SK-N-SH (cell line): ENCODE results near the gene SERPIND1. TPM values are rescaled to one million over a fixed set of nuclear protein-coding genes. Genes with fewer than 3 reads are reported as not detected.

Experiments used
- CTCF ChIA-PET: fragments of 300-600, 350-600 bp; formaldehyde crosslinking; extraction: SDS; loops from one replicate; lab custom pipeline; 2021; lab: Yijun Ruan, JAX
- POLR2A ChIA-PET: fragments of 350-600 bp; sonication (Branson Sonifier 250); formaldehyde crosslinking; extraction: SDS; loops from one replicate; lab custom pipeline; 2020; ENCODE audit warnings: antibody characterized with exemption, inconsistent platforms; lab: Yijun Ruan, JAX
- DNase-seq: peaks from one replicate; pipeline ENCODE4 v3.0.0; 2012
- H2AFZ ChIP-seq: fragments of 200-600 bp; sonication (generic); 2 replicates; pipeline ENCODE4 v1.8.1; 2016; ENCODE audit warnings: antibody characterized with exemption, mild to moderate bottlenecking, low read depth
- H3F3A ChIP-seq: fragments of 200-600 bp; sonication (generic); replicated peaks from 2 replicates; pipeline ENCODE3; 2016; ENCODE audit warnings: antibody characterized with exemption, mild to moderate bottlenecking; ENCODE audit not compliant: insufficient read depth
- H3K27ac ChIP-seq, 2 experiments: fragments of 200-500 bp in 1 of 2; fragments of 200-600 bp in 1 of 2; sonication (Bioruptor generic) in 1 of 2; sonication (generic), shearing (Covaris generic) in 1 of 2; 2 replicates each; pipeline versions ENCODE4 v1.5.1 to v1.6.1; 2014 to 2016; ENCODE audit warnings: low read depth in 2 of 2, inconsistent platforms in 1 of 2, low read length in 1 of 2, mild to moderate bottlenecking in 1 of 2, mixed read lengths in 1 of 2
- H3K27me3 ChIP-seq: fragments of 200-600 bp; sonication (generic), shearing (Covaris generic); 2 replicates; pipeline ENCODE4 v1.6.1; 2016; ENCODE audit warnings: mixed run types; ENCODE audit not compliant: insufficient read depth
- H3K36me3 ChIP-seq, 2 experiments: fragments of 200-500 bp in 1 of 2; fragments of 200-600 bp in 1 of 2; sonication (Bioruptor generic) in 1 of 2; sonication (generic) in 1 of 2; replicated peaks in 1 of 2; 2 replicates each; pipeline versions ENCODE3 to v1.5.1; 2014 to 2016; ENCODE audit warnings: low read length in 1 of 2, mild to moderate bottlenecking in 1 of 2; ENCODE audit not compliant: insufficient read depth in 2 of 2, control insufficient read depth in 1 of 2
- H3K4me1 ChIP-seq, 2 experiments: fragments of 200-500 bp in 1 of 2; fragments of 200-600 bp in 1 of 2; sonication (Bioruptor generic) in 1 of 2; sonication (generic), shearing (Covaris generic) in 1 of 2; 2 replicates each; pipeline versions ENCODE4 v1.5.1 to v1.6.1; 2014 to 2016; ENCODE audit warnings: low read depth in 1 of 2, low read length in 1 of 2, mixed run types in 1 of 2; ENCODE audit not compliant: insufficient read depth in 2 of 2, control insufficient read depth in 1 of 2
- H3K4me2 ChIP-seq: fragments of 200-600 bp; sonication (generic), shearing (Covaris generic); 2 replicates; pipeline ENCODE4 v1.6.1; 2017; ENCODE audit warnings: mixed run types
- H3K4me3 ChIP-seq, 2 experiments: fragments of 200-500 bp in 1 of 2; fragments of 200-600 bp in 1 of 2; sonication (Bioruptor generic) in 1 of 2; sonication (generic), shearing (Covaris generic) in 1 of 2; 2 replicates each; pipeline versions ENCODE4 v1.5.1 to v1.8.1; 2014 to 2016; ENCODE audit warnings: low read depth in 2 of 2, inconsistent platforms in 1 of 2, low read length in 1 of 2, mild to moderate bottlenecking in 1 of 2, mixed read lengths in 1 of 2, moderate library complexity in 1 of 2
- H3K79me2 ChIP-seq: fragments of 200-600 bp; sonication (generic); 2 replicates; pipeline ENCODE4 v1.8.1; 2017; ENCODE audit warnings: mild to moderate bottlenecking; ENCODE audit not compliant: insufficient read depth
- H3K9ac ChIP-seq: fragments of 200-600 bp; sonication (generic); 2 replicates; pipeline ENCODE4 v1.6.1; 2017; ENCODE audit warnings: mixed run types
- H3K9me2 ChIP-seq: fragments of 200-600 bp; sonication (generic); 2 replicates; pipeline ENCODE4 v1.6.1; 2017; ENCODE audit warnings: mixed run types
- H3K9me3 ChIP-seq: fragments of 200-600 bp; sonication (generic); 2 replicates; pipeline ENCODE4 v1.6.1; 2017; ENCODE audit warnings: mixed run types, mild to moderate bottlenecking, moderate library complexity
- H4K20me1 ChIP-seq: fragments of 200-600 bp; sonication (generic); 2 replicates; pipeline ENCODE4 v1.6.1; 2017; ENCODE audit warnings: mild to moderate bottlenecking, mixed run types; ENCODE audit not compliant: insufficient read depth
- EP300 ChIP-seq, 2 experiments: IDR thresholded peaks; 2 replicates each; pipeline versions ENCODE4 v1.4.0 to v1.6.1; 2012; ENCODE audit warnings: borderline replicate concordance in 1 of 2, low read depth in 1 of 2, low read length in 1 of 2
- FOXJ3 ChIP-seq: sonication (generic); formaldehyde crosslinking; IDR thresholded peaks from 2 replicates; pipeline ENCODE4 v1.5.1; 2020; ENCODE audit warnings: mild to moderate bottlenecking, missing genetic modification reagents
- JUND ChIP-seq: IDR thresholded peaks from 2 replicates; pipeline ENCODE4 v1.4.0; 2012
- POLR2AphosphoS5 ChIP-seq: IDR thresholded peaks from 2 replicates; pipeline ENCODE4 v1.6.1; 2012; ENCODE audit warnings: low read depth, low read length
- RAD21 ChIP-seq: IDR thresholded peaks from 2 replicates; pipeline ENCODE4 v1.6.1; 2012; ENCODE audit warnings: mild to moderate bottlenecking, low read length
- RFX5 ChIP-seq: IDR thresholded peaks from 2 replicates; pipeline ENCODE4 v1.6.1; 2012; ENCODE audit warnings: mild to moderate bottlenecking, improper control_type of control experiment, low read length
- WGBS: methylation state at CpG from one replicate; pipeline ENCODE4 v1.1.6; 2017; ENCODE audit warnings: low lambda C conversion rate; 5-methylcytosine and 5-hydroxymethylcytosine counted together
- polyA plus RNA-seq, 3 experiments: library from polyadenylated mRNA; depleted of rRNA; stranded (reverse); fragments of >200 nt; gene quantifications; 2 replicates each; pipeline ENCODE4 v1.2.3, GENCODE V29; 2012
- TF ChIP-seq, protein P1 (sequence below): fragments of 150-350 bp; IDR thresholded peaks from 2 replicates; pipeline ENCODE4 v1.6.1; 2017; ENCODE audit warnings: antibody characterized with exemption, low read length, low read depth, borderline replicate concordance
- TF ChIP-seq, protein P2 (sequence below): fragments of 200-600 bp; sonication (generic); IDR thresholded peaks from 2 replicates; pipeline ENCODE4 v1.6.1; 2017; ENCODE audit warnings: antibody characterized with exemption, mild to moderate bottlenecking, moderate library complexity
- TF ChIP-seq, protein P3 (sequence below): IDR thresholded peaks from 2 replicates; pipeline ENCODE4 v1.4.0; 2012; ENCODE audit warnings: low read depth, borderline replicate concordance

The SERPIND1 gene
- polyA plus RNA-seq, 1 of the 3 experiments (the other 2 are of a cell fraction): not detected

DNA sequence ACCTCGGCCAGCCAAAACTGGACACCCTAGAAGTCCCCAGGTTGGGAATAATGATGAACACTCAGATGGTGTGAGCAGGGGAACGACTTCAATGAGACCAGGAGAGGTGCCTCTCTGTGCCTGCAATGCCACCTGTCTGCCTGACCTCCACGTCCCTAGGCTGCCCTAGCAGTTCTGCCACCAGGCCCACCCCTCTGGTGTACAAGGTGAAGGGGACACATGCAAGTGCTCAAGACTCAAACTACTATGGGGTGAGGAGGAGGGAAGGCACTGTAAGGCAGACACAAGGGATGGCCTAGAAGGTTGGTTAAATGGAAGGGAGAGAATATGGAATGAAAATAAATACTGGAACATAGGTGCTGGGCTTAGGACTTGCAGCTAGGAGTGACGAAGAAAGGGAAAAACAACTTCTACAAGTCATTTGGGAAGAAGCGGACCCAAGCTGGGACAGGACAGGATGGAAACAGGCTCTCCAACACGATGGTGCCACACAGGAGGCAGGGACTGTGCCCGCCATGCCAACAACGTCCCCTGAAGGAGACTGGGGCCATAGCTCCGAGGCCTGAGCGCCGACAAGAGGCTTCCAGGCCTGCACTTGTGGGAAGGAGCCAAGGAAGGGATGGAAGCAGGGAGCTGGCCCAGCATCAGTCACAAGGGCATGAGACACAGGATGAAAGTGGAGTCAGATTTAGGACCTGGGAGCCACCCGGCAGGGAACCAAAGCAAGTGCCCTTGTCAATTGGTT is 18.5 kb downstream of the SERPIND1 start (continued):
- TF ChIP-seq, protein P1, sequence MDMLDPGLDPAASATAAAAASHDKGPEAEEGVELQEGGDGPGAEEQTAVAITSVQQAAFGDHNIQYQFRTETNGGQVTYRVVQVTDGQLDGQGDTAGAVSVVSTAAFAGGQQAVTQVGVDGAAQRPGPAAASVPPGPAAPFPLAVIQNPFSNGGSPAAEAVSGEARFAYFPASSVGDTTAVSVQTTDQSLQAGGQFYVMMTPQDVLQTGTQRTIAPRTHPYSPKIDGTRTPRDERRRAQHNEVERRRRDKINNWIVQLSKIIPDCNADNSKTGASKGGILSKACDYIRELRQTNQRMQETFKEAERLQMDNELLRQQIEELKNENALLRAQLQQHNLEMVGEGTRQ: no peak
- TF ChIP-seq FOXJ3 (CRISPR knock-in tag) (no peak), RFX5 (no peak), JUND (no peak)

DNA sequence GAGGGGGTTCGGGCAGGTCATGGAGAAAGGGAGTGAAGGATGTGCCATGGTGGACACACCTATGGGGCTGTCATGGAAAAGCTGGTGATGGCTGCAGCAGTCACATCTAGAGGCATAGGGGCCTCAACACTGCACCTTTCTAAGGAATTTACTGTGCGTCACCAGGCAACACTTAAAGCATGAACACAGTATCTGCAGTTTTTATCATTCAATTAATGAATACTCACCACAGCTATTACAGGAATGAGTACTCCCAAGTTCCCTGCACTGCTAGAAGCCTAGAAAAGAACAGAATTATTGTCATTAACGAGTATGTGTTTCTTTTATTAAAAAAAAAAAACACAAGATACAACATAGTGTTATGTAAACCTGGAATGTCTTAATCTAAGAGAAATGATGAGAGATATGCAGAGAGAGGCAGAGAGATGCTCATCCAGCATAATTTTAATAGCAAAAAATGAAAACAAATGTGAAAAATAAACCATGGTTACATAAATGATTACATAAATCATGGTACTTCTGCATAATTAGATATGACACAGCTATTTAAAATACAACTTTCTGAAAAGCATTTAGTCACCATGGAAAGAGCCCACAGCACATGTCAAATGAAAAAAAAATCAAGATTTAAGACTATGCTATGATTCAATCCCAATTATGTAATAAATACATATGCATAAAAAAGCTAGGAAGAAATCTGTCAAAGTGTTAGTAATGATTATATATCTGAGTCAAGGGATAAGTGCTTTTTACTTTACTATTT is 19.2 kb downstream of the SERPIND1 start:
- no peak overlapping the region for H3K4me3 ChIP-seq
- ChIA-PET CTCF (interaction anchor here (0.8 to 1.8 kb wide), 3 partner anchors 9 to 76 kb away, joined by 3 to 16 read pairs (median 10); no protein-coding TSS in a partner anchor), POLR2A (no interaction called here)
- H3K9me2 ChIP-seq: no peaks in the 10 kb centered on the region
- H3K27me3 ChIP-seq: no peaks in the 10 kb centered on the region
- no peaks in the 10 kb centered on the region for H3K9me3 ChIP-seq
- H3K27ac ChIP-seq: peak overlapping the region in 1 of 2 experiments; percentile 63; a peak in 2 of 4 replicates
- TF ChIP-seq EP300 (IDR thresholded peaks at IDR 0.05; ENCODE audit: borderline replicate concordance in 1 of 2, low read depth in 1 of 2, low read length in 1 of 2) (no peak), RAD21 (no peak), POLR2AphosphoS5 (no peak)
- 86% methylated on average over 3 of the region's 3 CpGs for WGBS
- H3K4me1 ChIP-seq: peaks cover 0 to 1% of the 10 kb centered on the region in 2 experiments; a peak in 1 of 4 replicates
- peaks cover 6 to 51% of the 10 kb centered on the region in 2 experiments for H3K36me3 ChIP-seq
- H2AFZ ChIP-seq: no peak overlapping the region
- no peaks in the 10 kb centered on the region; the same call in 1 of the 2 replicates for H3K79me2 ChIP-seq
- DNase-seq: no peak
- H3K9ac ChIP-seq: no peak overlapping the region
- H3K4me2 ChIP-seq: no peak overlapping the region
- H4K20me1 ChIP-seq: no peaks in the 10 kb centered on the region
- no peaks in the 10 kb centered on the region for H3F3A ChIP-seq

DNA sequence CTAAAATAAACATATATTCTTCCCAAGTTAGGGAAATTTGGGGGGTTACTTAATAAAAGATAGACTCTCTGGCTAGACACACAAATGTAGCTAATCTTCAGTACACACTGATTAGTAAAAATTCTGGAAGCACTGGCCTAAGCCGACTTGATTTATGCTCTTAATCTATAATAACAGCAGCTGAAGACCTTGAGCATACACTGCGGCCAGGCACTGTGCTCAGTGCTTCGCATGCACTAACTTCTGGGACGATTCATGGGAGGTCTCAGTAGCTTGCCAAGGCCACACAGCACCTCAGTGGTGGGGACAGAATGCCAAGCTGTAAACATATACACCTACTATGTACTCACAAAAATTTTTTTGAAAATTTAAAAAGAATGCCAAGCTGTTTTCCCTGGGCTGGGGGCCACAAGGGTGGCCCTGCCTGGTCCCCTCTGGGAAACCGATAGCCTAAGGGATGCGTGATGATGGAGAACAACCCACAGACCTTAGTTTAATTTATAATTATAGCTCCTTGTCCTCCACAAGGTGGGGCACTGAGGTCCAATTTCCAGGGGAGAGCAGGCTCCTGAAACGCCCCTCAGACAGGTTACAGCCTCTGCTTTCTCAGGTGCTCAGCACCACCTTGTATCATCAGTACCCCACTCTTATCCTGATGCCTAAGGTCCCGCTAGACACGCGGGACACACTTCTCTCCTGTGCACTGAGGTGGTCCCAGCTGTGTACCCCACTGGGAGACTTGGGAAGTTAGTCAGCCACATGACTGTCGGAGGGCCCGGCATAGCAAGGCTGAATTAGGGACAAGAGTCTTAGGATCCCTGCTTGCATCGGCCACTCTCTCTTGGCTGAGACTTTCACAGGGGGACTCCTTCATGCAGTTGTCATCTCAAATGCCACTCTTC is 20.1 kb downstream of the SERPIND1 start:
- TF ChIP-seq, protein P2, sequence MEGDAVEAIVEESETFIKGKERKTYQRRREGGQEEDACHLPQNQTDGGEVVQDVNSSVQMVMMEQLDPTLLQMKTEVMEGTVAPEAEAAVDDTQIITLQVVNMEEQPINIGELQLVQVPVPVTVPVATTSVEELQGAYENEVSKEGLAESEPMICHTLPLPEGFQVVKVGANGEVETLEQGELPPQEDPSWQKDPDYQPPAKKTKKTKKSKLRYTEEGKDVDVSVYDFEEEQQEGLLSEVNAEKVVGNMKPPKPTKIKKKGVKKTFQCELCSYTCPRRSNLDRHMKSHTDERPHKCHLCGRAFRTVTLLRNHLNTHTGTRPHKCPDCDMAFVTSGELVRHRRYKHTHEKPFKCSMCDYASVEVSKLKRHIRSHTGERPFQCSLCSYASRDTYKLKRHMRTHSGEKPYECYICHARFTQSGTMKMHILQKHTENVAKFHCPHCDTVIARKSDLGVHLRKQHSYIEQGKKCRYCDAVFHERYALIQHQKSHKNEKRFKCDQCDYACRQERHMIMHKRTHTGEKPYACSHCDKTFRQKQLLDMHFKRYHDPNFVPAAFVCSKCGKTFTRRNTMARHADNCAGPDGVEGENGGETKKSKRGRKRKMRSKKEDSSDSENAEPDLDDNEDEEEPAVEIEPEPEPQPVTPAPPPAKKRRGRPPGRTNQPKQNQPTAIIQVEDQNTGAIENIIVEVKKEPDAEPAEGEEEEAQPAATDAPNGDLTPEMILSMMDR: no peak
- TF ChIP-seq EP300 (IDR thresholded peaks at IDR 0.05; ENCODE audit: borderline replicate concordance in 1 of 2, low read depth in 1 of 2, low read length in 1 of 2): no peak
- TF ChIP-seq, protein P3, sequence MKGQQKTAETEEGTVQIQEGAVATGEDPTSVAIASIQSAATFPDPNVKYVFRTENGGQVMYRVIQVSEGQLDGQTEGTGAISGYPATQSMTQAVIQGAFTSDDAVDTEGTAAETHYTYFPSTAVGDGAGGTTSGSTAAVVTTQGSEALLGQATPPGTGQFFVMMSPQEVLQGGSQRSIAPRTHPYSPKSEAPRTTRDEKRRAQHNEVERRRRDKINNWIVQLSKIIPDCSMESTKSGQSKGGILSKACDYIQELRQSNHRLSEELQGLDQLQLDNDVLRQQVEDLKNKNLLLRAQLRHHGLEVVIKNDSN: no peak
- no peak for DNase-seq
- H3K36me3 ChIP-seq: peaks cover 6 to 51% of the 10 kb centered on the region in 2 experiments
- 80% methylated on average over 7 of the region's 13 CpGs for WGBS
- no peaks in the 10 kb centered on the region for H3K27me3 ChIP-seq
- CTCF ChIA-PET: interaction anchor here (0.8 to 1.8 kb wide), 3 partner anchors 9 to 75 kb away, joined by 3 to 16 read pairs (median 10); no protein-coding TSS in a partner anchor
- POLR2A ChIA-PET: no interaction called here
- H2AFZ ChIP-seq: no peak overlapping the region
- no peaks in the 10 kb centered on the region; the same call in 1 of the 2 replicates for H3K79me2 ChIP-seq
- H3K9ac ChIP-seq: no peak overlapping the region
- no peaks in the 10 kb centered on the region for H3F3A ChIP-seq
- H3K4me2 ChIP-seq: no peak overlapping the region
- no peaks in the 10 kb centered on the region for H4K20me1 ChIP-seq
- no peak overlapping the region for H3K4me3 ChIP-seq
- H3K27ac ChIP-seq: peak overlapping the region in 1 of 2 experiments; percentile 63; a peak in 2 of 4 replicates
- H3K4me1 ChIP-seq: peaks cover 0 to 9% of the 10 kb centered on the region in 2 experiments; a peak in 1 of 4 replicates
- no peaks in the 10 kb centered on the region for H3K9me3 ChIP-seq
- H3K9me2 ChIP-seq: no peaks in the 10 kb centered on the region
